VCaP (cell line): ENCODE results near the gene DMBX1.

Experiments used
- H3K27ac ChIP-seq: fragments of 450-650 bp; 2 replicates; pipeline ENCODE4 v1.5.1; 2017
- TF ChIP-seq, protein P1 (sequence below): fragments of 450-650 bp; conservative IDR thresholded peaks from 2 replicates; pipeline ENCODE4 v1.5.1; 2017; ENCODE audit warnings: mild to moderate bottlenecking, moderate library complexity

The DMBX1 gene

DNA sequence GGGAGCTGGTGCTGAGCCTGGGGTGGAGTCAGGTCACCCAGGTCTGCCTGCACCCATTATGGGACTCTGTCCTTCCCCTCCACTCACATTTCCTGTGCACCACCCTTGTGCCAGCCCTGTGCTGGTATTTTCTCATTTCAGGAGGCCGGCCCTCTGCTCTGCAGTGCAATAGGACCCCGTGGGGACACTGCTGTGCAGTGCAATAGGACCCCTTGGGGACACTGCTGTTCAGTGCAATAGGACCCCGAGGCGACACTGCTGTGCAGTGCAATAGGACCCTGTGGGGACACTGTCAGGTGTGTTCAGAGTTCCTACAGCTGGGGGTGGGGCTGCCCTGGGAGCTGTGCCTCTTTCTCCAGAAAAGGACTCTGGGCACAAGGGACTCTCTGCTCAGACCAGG is 36.2 kb upstream of the DMBX1 start:
- TF ChIP-seq, protein P1, sequence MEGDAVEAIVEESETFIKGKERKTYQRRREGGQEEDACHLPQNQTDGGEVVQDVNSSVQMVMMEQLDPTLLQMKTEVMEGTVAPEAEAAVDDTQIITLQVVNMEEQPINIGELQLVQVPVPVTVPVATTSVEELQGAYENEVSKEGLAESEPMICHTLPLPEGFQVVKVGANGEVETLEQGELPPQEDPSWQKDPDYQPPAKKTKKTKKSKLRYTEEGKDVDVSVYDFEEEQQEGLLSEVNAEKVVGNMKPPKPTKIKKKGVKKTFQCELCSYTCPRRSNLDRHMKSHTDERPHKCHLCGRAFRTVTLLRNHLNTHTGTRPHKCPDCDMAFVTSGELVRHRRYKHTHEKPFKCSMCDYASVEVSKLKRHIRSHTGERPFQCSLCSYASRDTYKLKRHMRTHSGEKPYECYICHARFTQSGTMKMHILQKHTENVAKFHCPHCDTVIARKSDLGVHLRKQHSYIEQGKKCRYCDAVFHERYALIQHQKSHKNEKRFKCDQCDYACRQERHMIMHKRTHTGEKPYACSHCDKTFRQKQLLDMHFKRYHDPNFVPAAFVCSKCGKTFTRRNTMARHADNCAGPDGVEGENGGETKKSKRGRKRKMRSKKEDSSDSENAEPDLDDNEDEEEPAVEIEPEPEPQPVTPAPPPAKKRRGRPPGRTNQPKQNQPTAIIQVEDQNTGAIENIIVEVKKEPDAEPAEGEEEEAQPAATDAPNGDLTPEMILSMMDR, result no peak
- no peak overlapping the region for H3K27ac ChIP-seq

GRCh38 chr1:46455951-46456350 is 33.7 kb upstream of the DMBX1 start:
- TF ChIP-seq, protein P1, result no peak
- H3K27ac ChIP-seq, result no peak overlapping the region

DNA sequence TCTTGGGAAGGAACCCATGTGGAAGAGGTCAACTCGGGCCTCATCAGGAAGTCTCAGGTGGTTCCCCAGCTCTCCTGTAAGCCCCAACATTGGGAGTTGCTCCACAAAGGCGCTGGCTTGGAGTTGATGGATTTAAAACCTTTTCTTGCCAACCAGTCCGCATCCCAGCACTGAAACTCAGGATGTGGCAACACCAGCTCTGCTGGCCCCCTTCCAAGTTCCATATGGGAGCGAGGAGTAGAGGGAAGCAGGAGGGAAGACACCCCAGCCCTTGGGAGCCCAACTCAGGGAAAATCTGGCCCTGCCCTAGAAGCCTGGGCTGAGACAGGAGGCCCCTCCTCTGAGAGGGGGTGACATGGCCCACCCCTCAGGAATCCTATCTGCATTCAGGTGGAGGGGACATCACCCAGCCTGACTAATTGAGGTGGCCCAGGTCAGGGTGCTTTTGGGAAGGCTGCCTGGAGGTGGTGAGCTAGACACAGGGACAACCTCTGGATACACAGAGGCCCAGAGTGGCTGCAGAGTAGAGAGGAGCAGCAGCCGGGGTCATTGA is 33.1 kb upstream of the DMBX1 start:
- TF ChIP-seq, protein P1, result no peak
- no peak overlapping the region for H3K27ac ChIP-seq

- no peak overlapping the region for H3K27ac ChIP-seq
- TF ChIP-seq, protein P1, result no peak
Observed at GRCh38 chr1:46457178-46457577, 32.5 kb upstream of the DMBX1 start.

DNA sequence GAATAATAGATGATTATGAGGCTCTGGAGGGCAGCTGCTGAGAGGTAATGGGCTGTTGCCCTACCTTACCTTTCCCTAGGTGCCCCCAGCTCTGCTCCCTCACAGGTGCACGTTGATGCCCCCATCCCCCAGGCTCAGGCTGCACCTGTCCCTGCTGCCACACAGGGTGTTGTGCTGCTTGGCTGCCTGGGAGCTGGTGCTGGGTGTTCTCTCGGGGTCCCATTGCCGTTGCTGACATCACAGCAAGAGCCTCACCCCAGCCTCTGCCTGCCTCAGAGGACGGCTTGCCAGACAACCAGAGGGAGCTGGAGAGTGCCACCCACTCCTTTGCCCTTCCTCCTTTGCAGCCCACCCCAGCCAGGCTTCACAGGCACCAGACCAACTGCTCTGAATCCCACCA is 31.4 kb upstream of the DMBX1 start:
- H3K27ac ChIP-seq, result no peak overlapping the region
- TF ChIP-seq, protein P1, result no peak

GRCh38 chr1:46458846-46459245 is 30.8 kb upstream of the DMBX1 start:
- TF ChIP-seq, protein P1, result no peak
- H3K27ac ChIP-seq, result no peak overlapping the region

DNA sequence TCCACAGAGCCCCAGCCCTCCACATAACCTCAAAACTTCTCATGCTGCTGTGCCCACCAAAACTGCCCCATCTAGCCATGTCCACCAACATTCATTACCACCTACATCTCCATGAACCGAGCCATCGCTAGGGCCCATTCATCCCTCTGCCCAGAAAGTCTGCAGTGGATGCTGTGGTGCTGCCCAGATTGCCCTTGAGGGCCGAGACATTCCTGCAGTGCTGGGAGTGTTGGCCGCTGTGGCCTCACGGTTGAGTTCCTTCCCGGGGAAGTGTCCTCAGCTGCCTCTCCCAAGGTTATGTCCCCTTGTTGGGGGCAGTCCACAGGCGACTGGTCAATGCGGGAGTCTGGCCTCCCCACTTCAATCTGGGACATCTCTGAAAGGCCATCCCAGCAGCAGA is 30.3 kb upstream of the DMBX1 start:
- H3K27ac ChIP-seq, result no peak overlapping the region
- TF ChIP-seq, protein P1, result no peak
